DOHH2 (cell line): ENCODE data around the gene CIC.

Source experiments
- CTCF ChIP-seq: fragments of 200-600 bp; sonication (generic); IDR thresholded peaks from one replicate; pipeline ENCODE4 v1.5.1; 2014; ENCODE audit warnings: antibody characterized with exemption, mild to moderate bottlenecking, low read depth, low read length; ENCODE audit not compliant: poor library complexity, severe bottlenecking
- EZH2phosphoT487 ChIP-seq: fragments of 200-600 bp; sonication (generic); IDR thresholded peaks from 2 replicates; pipeline ENCODE4 v1.6.1; 2017; ENCODE audit warnings: borderline replicate concordance, mild to moderate bottlenecking, antibody characterized with exemption, low read length, moderate library complexity, mixed read lengths

- TF ChIP-seq CTCF (no peak), EZH2phosphoT487 (no peak)
These were observed 29.4 kb upstream of the CIC start for GRCh38 chr19:42239544-42240220.
